Duodenal mucosa (tissue), 2 donors: ENCODE measurements around the gene ZNF629.

Source experiments
- H3K27ac ChIP-seq: one replicate; pipeline ENCODE4 v1.7.0; 2013; ENCODE audit warnings: low read depth, low read length
- H3K27me3 ChIP-seq, 2 donors: one replicate each; pipeline ENCODE4 v1.7.0; 2013; ENCODE audit warnings: low read length in 2 of 2, control low read depth in 1 of 2; ENCODE audit not compliant: insufficient read depth in 2 of 2, control insufficient read depth in 1 of 2
- H3K36me3 ChIP-seq, 2 donors: one replicate each; pipeline ENCODE4 v1.7.0; 2013; ENCODE audit warnings: low read length in 2 of 2, control low read depth in 1 of 2; ENCODE audit not compliant: insufficient read depth in 2 of 2, control insufficient read depth in 1 of 2
- H3K4me1 ChIP-seq, 2 donors: one replicate each; pipeline ENCODE4 v1.7.0; 2013; ENCODE audit warnings: low read length in 2 of 2, control low read depth in 1 of 2; ENCODE audit not compliant: insufficient read depth in 2 of 2, control insufficient read depth in 1 of 2
- H3K4me3 ChIP-seq, 2 donors: one replicate each; pipeline ENCODE4 v1.7.0; 2013; ENCODE audit warnings: low read length in 2 of 2, low read depth in 1 of 2
- H3K9ac ChIP-seq, 2 donors: one replicate each; pipeline ENCODE4 v1.7.0; 2013; ENCODE audit warnings: low read length in 2 of 2, low read depth in 1 of 2
- H3K9me3 ChIP-seq, 2 donors: one replicate each; pipeline ENCODE4 v1.7.0; 2013; ENCODE audit warnings: low read length in 2 of 2, control low read depth in 1 of 2; ENCODE audit not compliant: control insufficient read depth in 1 of 2

Gene ZNF629

GRCh38 chr16:30738984-30739951, 47.7 kb downstream of the ZNF629 start:
- Histone ChIP-seq H3K9ac (no peak overlapping the region), H3K27ac (no peak overlapping the region), H3K36me3 (peaks cover 40 to 65% of the 10 kb centered on the region in 2 donors), H3K4me3 (no peak overlapping the region), H3K9me3 (no peaks in the 10 kb centered on the region), H3K4me1 (peaks cover 29% of the 10 kb centered on the region in 2 donors), H3K27me3 (no peaks in the 10 kb centered on the region)

GRCh38 chr16:30737794-30738648, 49.0 kb downstream of the ZNF629 start:
- H3K27ac ChIP-seq = no peak overlapping the region
- H3K4me3 ChIP-seq = no peak overlapping the region
- no peaks in the 10 kb centered on the region for H3K27me3 ChIP-seq
- no peaks in the 10 kb centered on the region for H3K9me3 ChIP-seq
- no peak overlapping the region for H3K9ac ChIP-seq
- H3K36me3 ChIP-seq = peaks cover 42 to 70% of the 10 kb centered on the region in 2 donors
- H3K4me1 ChIP-seq = peaks cover 29% of the 10 kb centered on the region in 2 donors

- no peak overlapping the region for H3K9ac ChIP-seq
- H3K36me3 ChIP-seq = peaks cover 44 to 76% of the 10 kb centered on the region in 2 donors
- no peak overlapping the region for H3K27ac ChIP-seq
- H3K4me3 ChIP-seq = no peak overlapping the region
- no peaks in the 10 kb centered on the region for H3K27me3 ChIP-seq
- no peaks in the 10 kb centered on the region for H3K9me3 ChIP-seq
- peaks cover 29% of the 10 kb centered on the region in 2 donors for H3K4me1 ChIP-seq
Observed at GRCh38 chr16:30736995-30737793, 49.8 kb downstream of the ZNF629 start.

- Histone ChIP-seq H3K4me1 (peaks cover 14 to 17% of the 10 kb centered on the region in 2 donors), H3K27me3 (no peaks in the 10 kb centered on the region), H3K9ac (no peak overlapping the region), H3K36me3 (peaks cover 41 to 68% of the 10 kb centered on the region in 2 donors), H3K9me3 (no peaks in the 10 kb centered on the region), H3K27ac (no peak overlapping the region), H3K4me3 (no peak overlapping the region)
Observed at GRCh38 chr16:30731411-30731810, 55.6 kb downstream of the ZNF629 start.

GRCh38 chr16:30728899-30729672, 57.9 kb downstream of the ZNF629 start:
- H3K27me3 ChIP-seq = no peaks in the 10 kb centered on the region

More at GRCh38 chr16:30728899-30729672, 57.9 kb downstream of the ZNF629 start:
- no peaks in the 10 kb centered on the region for H3K9me3 ChIP-seq
- no peak overlapping the region for H3K4me3 ChIP-seq
- H3K27ac ChIP-seq = no peak overlapping the region
- no peak overlapping the region for H3K9ac ChIP-seq
- peaks cover 37 to 64% of the 10 kb centered on the region in 2 donors for H3K36me3 ChIP-seq
- H3K4me1 ChIP-seq = peaks cover 26 to 32% of the 10 kb centered on the region in 2 donors
